Neural cell (in vitro differentiated cells): ENCODE data around the gene MYL12A. TPM values are rescaled to one million over a fixed set of nuclear protein-coding genes. Genes with fewer than 3 reads are reported as not detected.

Experiments
- H2AFZ ChIP-seq: fragments of 200-600, 300-800 bp; sonication (generic), shearing (Covaris generic); 2 replicates; pipeline ENCODE4 v1.6.0; 2014; ENCODE audit warnings: low read depth, mild to moderate bottlenecking, antibody characterized with exemption, low read length, moderate library complexity
- H3F3A ChIP-seq: fragments of 200-600 bp; shearing (Covaris generic); 2 replicates; pipeline ENCODE4 v1.6.1; 2016; ENCODE audit warnings: mild to moderate bottlenecking, moderate library complexity, mixed read lengths, antibody characterized with exemption, low read length; ENCODE audit not compliant: insufficient read depth, poor library complexity, severe bottlenecking
- H3K27ac ChIP-seq: fragments of 200-600, 300-800 bp; sonication (generic), shearing (Covaris generic); 2 replicates; pipeline ENCODE4 v1.5.1; 2014; ENCODE audit warnings: mild to moderate bottlenecking, low read length, moderate library complexity
- H3K27me3 ChIP-seq: fragments of 300-800, 200-600 bp; sonication (generic), shearing (Covaris generic); 2 replicates; pipeline ENCODE4 v1.6.0; 2014; ENCODE audit warnings: mild to moderate bottlenecking, low read depth, low read length, moderate library complexity; ENCODE audit not compliant: insufficient read depth
- H3K36me3 ChIP-seq: fragments of 300-800, 200-600 bp; sonication (generic), shearing (Covaris generic); 2 replicates; pipeline ENCODE4 v1.5.1; 2014; ENCODE audit warnings: mild to moderate bottlenecking, antibody characterized with exemption, low read length, moderate library complexity; ENCODE audit not compliant: insufficient read depth
- H3K4me2 ChIP-seq: fragments of 300-800, 200-600 bp; sonication (generic), shearing (Covaris generic); 2 replicates; pipeline ENCODE4 v1.6.0; 2014; ENCODE audit warnings: mild to moderate bottlenecking, low read length
- H3K4me3 ChIP-seq: fragments of 300-800, 200-600 bp; sonication (generic), shearing (Covaris generic); 2 replicates; pipeline ENCODE4 v1.5.1; 2014; ENCODE audit warnings: mild to moderate bottlenecking, low read length, moderate library complexity
- H3K79me2 ChIP-seq: fragments of 200-600 bp; shearing (Covaris generic); replicated peaks from 2 replicates; pipeline ENCODE4 v1.6.0; 2014; ENCODE audit warnings: mild to moderate bottlenecking, low read length, moderate library complexity; ENCODE audit not compliant: insufficient read depth
- H3K9ac ChIP-seq: fragments of 300-800, 200-600 bp; sonication (generic), shearing (Covaris generic); 2 replicates; pipeline ENCODE4 v1.6.1; 2016; ENCODE audit warnings: mild to moderate bottlenecking, low read length, mixed read lengths
- H3K9me2 ChIP-seq: fragments of 200-600 bp; shearing (Covaris generic); 2 replicates; pipeline ENCODE4 v1.6.1; 2016; ENCODE audit warnings: mild to moderate bottlenecking, low read length, mixed read lengths; ENCODE audit not compliant: insufficient read depth
- H3K9me3 ChIP-seq: fragments of 200-600, 300-800 bp; sonication (generic), shearing (Covaris generic); 2 replicates; pipeline ENCODE4 v1.6.1; 2016; ENCODE audit warnings: mild to moderate bottlenecking, mixed run types, low read length, moderate library complexity, mixed read lengths
- H4K20me1 ChIP-seq: fragments of 200-600 bp; shearing (Covaris generic); 2 replicates; pipeline ENCODE4 v1.6.1; 2016; ENCODE audit warnings: mild to moderate bottlenecking, mixed run types; ENCODE audit not compliant: insufficient read depth
- CTCF ChIP-seq: fragments of 450-650 bp; IDR thresholded peaks from 2 replicates; pipeline ENCODE4 v1.5.1; 2014; ENCODE audit warnings: antibody characterized with exemption, mild to moderate bottlenecking, moderate library complexity; ENCODE audit not compliant: poor library complexity, severe bottlenecking
- EP300 ChIP-seq: fragments of 450-650 bp; conservative IDR thresholded peaks from 2 replicates; pipeline ENCODE4 v1.6.1; 2014; ENCODE audit warnings: antibody characterized with exemption, mild to moderate bottlenecking, moderate library complexity; ENCODE audit not compliant: poor library complexity, severe bottlenecking
- EZH2 ChIP-seq: fragments of 200-600, 300-800 bp; shearing (Covaris generic), sonication (generic); IDR thresholded peaks from 2 replicates; pipeline ENCODE4 v1.6.1; 2014; ENCODE audit warnings: antibody characterized with exemption, low read length, borderline replicate concordance, mild to moderate bottlenecking; ENCODE audit not compliant: insufficient read depth, poor library complexity, severe bottlenecking
- MXI1 ChIP-seq: fragments of 450-650 bp; conservative IDR thresholded peaks from 2 replicates; pipeline ENCODE4 v1.6.1; 2014; ENCODE audit warnings: antibody characterized with exemption, mild to moderate bottlenecking; ENCODE audit not compliant: poor library complexity, severe bottlenecking
- POLR2AphosphoS5 ChIP-seq: IDR thresholded peaks from 2 replicates; pipeline ENCODE4 v1.6.1; 2012
- RAD21 ChIP-seq: fragments of 450-650 bp; conservative IDR thresholded peaks from 2 replicates; pipeline ENCODE4 v1.6.1; 2014; ENCODE audit warnings: antibody characterized with exemption, mild to moderate bottlenecking, moderate library complexity
- REST ChIP-seq: IDR thresholded peaks from 2 replicates; pipeline ENCODE4 v1.6.1; 2012; ENCODE audit warnings: borderline replicate concordance
- SMC3 ChIP-seq: fragments of 450-650 bp; conservative IDR thresholded peaks from 2 replicates; pipeline ENCODE4 v1.6.1; 2014; ENCODE audit warnings: antibody characterized with exemption, mild to moderate bottlenecking, moderate library complexity; ENCODE audit not compliant: poor library complexity
- TAF1 ChIP-seq: IDR thresholded peaks from 2 replicates; pipeline ENCODE4 v1.6.1; 2012; ENCODE audit warnings: low read depth
- polyA plus RNA-seq: library from polyadenylated mRNA; depleted of rRNA; stranded (reverse); fragments of >200 nt; gene quantifications from 2 replicates; pipeline ENCODE4 v1.2.3, GENCODE V29; 2014

Gene MYL12A
- polyA plus RNA-seq, 1 donor from 2014 or later = 62.7 TPM

GRCh38 chr18:3205239-3205638 lies 42.4 kb upstream of the MYL12A start:
- H3K27me3 ChIP-seq = no peaks in the 10 kb centered on the region
- H3K4me3 ChIP-seq = no peak overlapping the region
- H3K79me2 ChIP-seq = no peaks in the 10 kb centered on the region
- H3K9ac ChIP-seq = no peak overlapping the region
- no peak for TF ChIP-seq SMC3
- TF ChIP-seq POLR2AphosphoS5 = no peak
- no peak for TF ChIP-seq EP300
- TF ChIP-seq MXI1 = no peak
- no peak for TF ChIP-seq RAD21
- no peak for TF ChIP-seq REST
- no peak for TF ChIP-seq CTCF
- TF ChIP-seq TAF1 = no peak
- TF ChIP-seq EZH2 = no peak
- no peaks in the 10 kb centered on the region for H3K9me2 ChIP-seq
- no peaks in the 10 kb centered on the region for H4K20me1 ChIP-seq
- H3K4me2 ChIP-seq = no peak overlapping the region
- no peaks in the 10 kb centered on the region for H3K36me3 ChIP-seq
- no peaks in the 10 kb centered on the region for H3K9me3 ChIP-seq
- no peak overlapping the region for H2AFZ ChIP-seq
- no peaks in the 10 kb centered on the region for H3F3A ChIP-seq
- H3K27ac ChIP-seq = no peak overlapping the region

GRCh38 chr18:3207565-3207964 lies 40.0 kb upstream of the MYL12A start:
- Histone ChIP-seq H3K4me2 (no peak overlapping the region), H3K27ac (no peak overlapping the region), H3K79me2 (no peaks in the 10 kb centered on the region), H3K36me3 (no peaks in the 10 kb centered on the region), H2AFZ (no peak overlapping the region), H3K9me2 (no peaks in the 10 kb centered on the region), H3K4me3 (no peak overlapping the region), H3K9ac (no peak overlapping the region), H3K27me3 (no peaks in the 10 kb centered on the region), H3K9me3 (no peaks in the 10 kb centered on the region), H4K20me1 (no peaks in the 10 kb centered on the region), H3F3A (no peaks in the 10 kb centered on the region)
- TF ChIP-seq POLR2AphosphoS5 (no peak), RAD21 (no peak), MXI1 (no peak), CTCF (no peak), EZH2 (no peak), TAF1 (no peak), REST (no peak), EP300 (no peak), SMC3 (no peak)
